Measurements from ENCODE around the gene PSD2.

Gene PSD2

GRCh38 chr5:139763930-139764791 is 31.4 kb upstream of the PSD2 start:
- peak; percentile 46 for DNase-seq

GRCh38 chr5:139764886-139765408 is 30.7 kb upstream of the PSD2 start:
- no peak for DNase-seq

GRCh38 chr5:139765409-139766217 is 30.0 kb upstream of the PSD2 start:
- DNase-seq: peak; percentile 78

DNA sequence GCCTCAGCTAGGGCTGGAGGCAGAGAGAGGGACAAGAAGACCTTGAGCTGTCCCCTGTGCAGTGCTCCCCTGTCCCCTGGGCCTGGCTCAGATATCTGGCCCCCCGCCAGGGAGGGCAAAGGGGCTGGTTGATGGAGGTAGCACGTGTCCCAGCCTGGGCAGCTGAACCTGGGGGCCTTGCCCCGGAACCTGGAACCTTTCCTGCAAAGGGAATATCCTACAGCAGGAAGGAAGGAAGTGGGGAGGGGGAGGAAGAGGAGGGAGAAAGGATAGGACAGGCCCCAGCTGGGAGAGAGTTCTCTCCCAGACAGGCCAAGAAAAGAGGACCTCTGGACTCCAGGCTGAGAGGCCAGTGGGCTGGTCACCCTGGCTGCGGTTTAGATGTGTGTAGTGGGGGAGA is 27.6 kb upstream of the PSD2 start:
- DNase-seq: no peak

DNA sequence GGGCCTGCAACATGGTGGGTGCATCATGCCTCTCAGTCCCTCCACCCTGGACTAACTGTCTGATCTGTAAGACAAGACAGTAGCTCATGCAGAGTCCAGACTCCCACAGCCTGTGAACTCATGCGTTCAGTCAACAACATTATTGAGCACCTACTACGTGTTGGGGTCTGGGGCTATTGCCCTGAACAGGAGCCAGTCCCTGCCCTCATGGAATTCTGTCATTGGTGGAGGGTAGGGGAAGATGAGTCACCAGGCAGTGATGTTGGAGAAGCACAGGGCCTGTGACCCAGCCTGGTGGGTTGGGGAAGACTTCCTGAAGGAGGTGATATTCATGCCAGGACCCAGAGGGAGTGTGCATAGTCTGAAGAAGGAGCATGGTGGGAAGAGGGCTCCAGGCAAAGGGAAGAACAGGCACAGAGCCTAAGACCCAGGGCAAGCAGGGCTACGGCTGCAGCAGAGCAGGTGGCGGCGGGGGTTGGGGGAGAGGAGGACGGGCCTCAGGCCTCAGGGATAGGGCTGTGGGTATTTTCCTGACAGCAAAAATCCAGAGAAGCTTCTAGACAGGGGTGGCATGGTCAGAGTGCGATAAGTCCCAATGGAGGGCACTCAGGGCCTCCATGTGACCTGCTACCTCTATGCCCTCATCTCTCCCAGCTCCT is 26.7 kb upstream of the PSD2 start:
- DNase-seq: no peak

- DNase-seq: no peak
These were observed 26.1 kb upstream of the PSD2 start for GRCh38 chr5:139769477-139769876.

DNA sequence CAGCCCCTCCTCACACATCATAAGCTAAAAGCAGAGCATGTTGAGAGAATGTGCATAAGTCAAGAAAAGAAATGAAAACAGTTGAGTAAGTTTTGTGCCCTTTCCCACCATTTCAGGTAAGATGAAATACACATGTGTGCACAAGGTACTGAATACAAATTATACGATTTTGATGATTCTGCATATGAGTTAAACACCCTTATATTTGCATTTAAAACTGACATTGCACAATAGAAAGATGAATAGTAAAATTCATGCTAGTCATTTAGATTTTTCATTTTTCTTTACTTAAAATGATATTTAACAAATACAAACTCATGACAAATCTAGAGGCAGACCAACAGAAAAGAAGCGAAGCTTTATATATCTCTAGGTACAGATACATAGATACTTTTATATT is 24.9 kb upstream of the PSD2 start:
- DNase-seq: no peak

GRCh38 chr5:139772089-139772791 is 23.4 kb upstream of the PSD2 start:
- DNase-seq: no peak

DNA sequence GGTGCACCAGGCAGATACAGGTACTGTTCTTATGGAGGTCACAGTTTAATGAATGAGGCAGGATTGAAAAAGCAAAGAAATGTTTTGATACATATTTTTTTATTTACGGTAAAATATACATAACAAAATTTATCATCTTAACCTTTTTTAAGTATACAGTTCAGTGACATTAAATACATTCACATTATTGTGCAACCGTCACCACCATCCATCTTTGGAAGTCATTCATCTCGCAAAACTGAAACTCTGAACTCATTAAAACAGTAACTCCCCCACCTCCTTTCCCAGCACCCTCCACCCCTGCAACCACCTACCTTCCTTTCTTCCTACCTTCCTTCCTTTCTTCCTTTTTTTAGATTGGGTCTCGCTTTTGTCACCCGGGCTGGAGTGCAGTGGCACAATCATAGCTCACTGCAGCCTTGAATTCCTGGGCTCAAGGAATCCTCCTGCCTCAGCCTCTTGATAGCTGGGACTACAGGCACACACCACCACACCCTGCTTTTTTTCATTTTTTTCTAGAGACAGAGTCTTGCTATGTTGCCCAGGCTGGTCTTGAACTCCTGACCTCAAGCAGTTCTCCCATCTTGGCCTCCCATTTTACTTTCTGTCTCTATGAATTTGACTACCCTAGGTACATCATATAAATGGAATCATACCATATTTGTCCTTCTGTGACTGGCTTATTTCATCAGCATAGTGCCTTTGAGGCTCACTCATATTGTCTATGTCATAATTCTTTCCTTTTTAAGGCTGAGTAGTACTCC is 22.5 kb upstream of the PSD2 start:
- no peak for DNase-seq

DNA sequence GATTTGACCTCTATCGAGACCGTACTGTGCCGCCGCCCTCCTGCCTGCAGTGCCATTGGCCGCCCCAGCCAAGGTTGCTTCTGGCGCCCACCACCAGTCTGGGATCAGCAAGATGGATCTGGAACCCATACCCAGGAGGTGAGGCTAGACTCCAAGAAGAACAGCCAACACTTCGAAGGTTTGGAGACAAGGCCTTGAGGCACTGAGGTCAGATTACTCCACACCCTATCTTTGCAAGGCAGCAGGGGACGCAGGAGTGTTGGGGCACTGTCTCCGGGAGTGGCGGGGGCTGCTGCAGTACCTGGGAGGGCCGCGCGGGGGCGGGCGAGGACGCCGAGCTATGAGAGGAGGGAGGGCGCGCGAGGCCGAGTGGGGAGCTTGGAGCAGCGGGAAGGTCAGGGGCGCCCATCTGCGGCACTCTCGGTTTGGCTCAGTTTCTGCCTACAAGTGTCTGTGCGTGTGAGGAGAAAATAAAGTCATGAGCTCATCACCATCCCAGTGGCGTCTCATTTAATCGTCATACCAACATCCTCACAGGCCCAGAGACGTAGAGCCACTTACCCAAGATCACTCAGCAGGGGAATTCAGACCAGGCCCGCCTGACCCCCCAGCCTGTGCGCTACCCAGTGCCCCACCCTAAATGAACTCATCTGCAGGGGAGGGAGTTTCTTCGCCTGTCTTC is 20.5 kb upstream of the PSD2 start:
- peak; percentile 81 for DNase-seq

- DNase-seq: no peak
These were observed 19.7 kb upstream of the PSD2 start for GRCh38 chr5:139775872-139776271.

- DNase-seq: no peak
These were observed 18.7 kb upstream of the PSD2 start for GRCh38 chr5:139776861-139777260.

DNA sequence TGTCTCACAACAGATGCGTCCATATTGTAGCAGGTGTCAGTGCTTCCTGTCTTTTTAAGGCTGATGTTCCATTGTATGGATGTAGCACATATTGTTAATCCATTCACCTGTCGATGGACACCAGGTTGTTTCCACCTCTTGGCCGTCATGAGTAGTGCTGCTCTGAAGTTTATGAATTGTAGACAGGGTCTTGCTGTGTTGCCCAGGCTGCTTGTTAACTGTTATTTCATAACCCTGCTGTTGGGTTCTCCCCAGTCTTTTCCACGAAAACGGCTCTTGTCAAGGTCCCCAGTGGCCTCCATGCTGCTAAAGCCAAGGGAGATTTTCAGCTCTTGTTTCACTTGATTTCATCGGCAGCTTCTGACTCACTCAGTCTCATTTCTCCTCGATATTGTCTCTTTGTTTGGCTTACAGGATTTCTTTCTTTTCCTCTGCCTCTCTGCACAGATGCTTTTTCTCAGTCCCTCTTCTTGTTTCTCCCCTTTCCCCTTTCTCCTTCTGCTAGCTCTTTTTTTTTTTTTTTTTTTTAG is 12.1 kb upstream of the PSD2 start:
- DNase-seq: no peak

- no peak for DNase-seq
These were observed 11.1 kb upstream of the PSD2 start for GRCh38 chr5:139784488-139784887.

GRCh38 chr5:139787257-139787567 is 8.4 kb upstream of the PSD2 start:
- no peak for DNase-seq

DNA sequence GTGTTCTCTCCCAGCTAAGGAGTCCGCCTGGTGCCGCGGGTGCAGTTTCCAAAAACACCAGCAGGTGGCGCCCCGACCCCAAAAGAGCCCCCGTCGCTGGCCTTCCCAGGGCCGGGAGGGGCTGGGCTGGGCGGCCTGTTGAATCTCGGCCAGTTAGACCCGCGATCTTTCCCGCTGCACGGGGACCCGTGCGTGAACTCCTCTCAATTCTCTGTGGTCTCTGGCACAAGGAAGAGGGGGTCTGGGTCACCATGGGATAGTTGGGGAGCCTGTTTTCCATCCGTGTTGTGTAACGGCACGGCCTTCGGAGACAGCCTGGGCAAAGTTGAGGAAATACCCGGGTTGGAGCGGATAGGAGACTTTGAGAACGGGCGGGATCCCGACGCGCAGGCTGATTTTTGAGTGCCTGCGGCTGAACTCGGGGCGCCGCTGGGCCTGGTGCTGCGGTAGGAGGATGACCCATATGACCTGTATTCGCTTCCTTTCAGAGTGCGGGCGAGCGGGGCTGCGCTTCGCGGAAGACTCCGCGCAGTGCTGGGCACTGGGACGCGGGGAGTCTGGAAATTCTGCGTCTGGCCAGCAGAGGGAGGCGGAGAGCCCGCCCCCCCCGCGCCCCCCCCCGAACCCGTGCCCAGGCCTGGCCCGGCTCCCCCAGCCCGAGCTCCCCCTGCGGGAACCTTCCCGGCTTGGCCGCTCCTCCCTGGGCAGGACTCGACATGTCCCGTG is 7.9 kb upstream of the PSD2 start:
- DNase-seq: peak; percentile 82

DNA sequence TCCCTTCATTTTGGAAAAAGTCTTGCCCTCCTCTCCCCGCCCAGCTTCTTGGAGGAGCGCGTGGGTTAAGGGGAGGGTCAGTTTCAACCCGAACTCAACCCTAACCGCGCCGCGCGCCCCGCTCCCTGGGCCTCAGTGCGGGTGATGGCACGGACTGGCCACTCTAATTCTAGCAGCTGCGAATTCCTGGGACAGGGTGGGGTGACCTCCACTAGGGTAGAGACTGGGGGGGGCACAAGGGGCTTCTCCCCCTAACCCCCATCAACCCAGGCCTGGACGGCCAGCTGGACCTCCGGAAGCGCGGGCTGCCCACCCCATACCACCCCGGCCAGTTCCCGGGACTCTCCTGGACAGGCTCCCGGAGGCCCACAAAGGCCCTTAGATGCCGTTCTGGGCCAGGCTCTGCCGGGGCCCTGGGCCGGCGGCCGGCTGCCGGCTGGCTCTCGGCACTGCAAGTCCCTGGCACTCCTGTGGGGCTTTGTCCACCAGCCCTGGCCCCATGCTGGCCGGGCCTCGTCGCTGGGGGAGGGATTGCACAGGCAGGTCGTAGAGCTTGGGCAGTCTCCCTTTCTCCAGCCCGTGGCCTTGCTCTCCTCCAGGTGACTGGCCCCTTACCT is 7.2 kb upstream of the PSD2 start:
- DNase-seq: no peak

DNA sequence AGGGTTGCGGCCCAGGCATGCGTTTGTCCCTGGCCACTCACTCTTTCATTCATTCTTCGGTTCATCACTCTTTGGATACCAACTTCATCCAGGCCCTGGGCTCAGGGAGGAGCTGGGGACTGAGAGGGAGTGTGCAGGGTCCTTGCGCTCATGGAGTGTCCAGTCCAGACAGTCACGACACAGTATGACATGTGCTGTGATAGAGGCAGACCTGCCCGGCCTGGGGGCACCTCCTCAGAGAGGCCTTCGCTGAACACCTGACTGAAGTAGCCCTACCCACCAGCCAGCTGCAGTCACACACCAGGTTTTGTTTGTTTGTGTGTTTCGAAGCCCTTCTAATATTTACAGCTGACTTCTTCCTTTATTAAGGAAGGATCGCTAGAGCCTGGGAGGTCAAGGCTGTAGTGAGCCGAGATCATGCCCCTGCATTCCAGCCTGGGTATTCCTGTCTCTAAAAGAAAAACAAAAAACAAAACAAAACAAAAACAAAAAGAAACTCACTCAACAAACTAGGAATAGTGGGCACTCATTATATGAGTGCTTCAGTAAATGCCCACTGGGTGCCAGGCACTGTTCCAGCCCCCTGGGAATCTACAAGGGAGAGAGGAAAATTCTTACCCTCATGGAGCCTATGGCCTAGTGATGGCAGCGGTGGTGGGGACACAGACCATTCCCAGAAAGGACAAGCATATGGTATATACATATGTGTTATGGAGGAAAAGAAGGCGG is 6.3 kb upstream of the PSD2 start:
- no peak for DNase-seq

DNA sequence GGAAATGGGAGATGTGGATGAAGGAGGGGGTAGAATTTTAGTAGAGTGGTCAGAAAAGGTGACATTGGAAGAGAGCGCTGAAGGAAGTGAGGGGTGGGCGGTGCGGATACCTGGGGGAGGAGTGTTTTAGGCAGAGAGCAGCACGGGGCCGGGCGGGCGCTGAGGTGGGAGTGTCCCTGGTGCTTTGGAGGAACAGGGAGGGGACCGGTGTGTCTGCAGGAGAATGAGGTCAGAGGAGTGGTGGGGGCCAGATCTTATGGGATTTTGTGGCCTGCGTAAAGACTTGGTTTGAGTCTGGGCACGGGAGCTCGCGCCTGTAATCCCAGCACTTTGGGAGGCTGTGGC is 5.8 kb upstream of the PSD2 start:
- DNase-seq: no peak

GRCh38 chr5:139792218-139792617 is 3.4 kb upstream of the PSD2 start:
- no peak for DNase-seq
